SK-N-SH treated with all-trans-retinoic acid at 6 μM for 48 hours (cell line): ENCODE measurements around the gene NOX5.

ENCODE experiments used
- ATAC-seq: fragments of 200-7000 bp; cut with Tn5 transposase; 3 replicates; pipeline ENCODE4 v1.9.1; 2020; ENCODE audit warnings: mild to moderate bottlenecking, moderate library complexity
- ARNTL ChIP-seq: fragments of 450-650 bp; formaldehyde crosslinking; IDR thresholded peaks from 2 replicates; pipeline ENCODE4 v1.5.0; 2020; ENCODE audit warnings: low read depth, mild to moderate bottlenecking, moderate library complexity, borderline replicate concordance
- BACH2 ChIP-seq: fragments of 250-450 bp; sonication (Bioruptor Pico); IDR thresholded peaks from 2 replicates; pipeline ENCODE4 v1.9.0; 2021; ENCODE audit warnings: mild to moderate bottlenecking, borderline replicate concordance
- CSDC2 ChIP-seq: fragments of 250-450 bp; sonication (Bioruptor Pico); IDR thresholded peaks from 2 replicates; pipeline ENCODE4 v1.5.0; 2020; ENCODE audit warnings: mild to moderate bottlenecking, moderate library complexity
- ESRRG ChIP-seq: fragments of 250-450 bp; sonication (Bioruptor Pico); IDR thresholded peaks from 2 replicates; pipeline ENCODE4 v1.6.1; 2021; ENCODE audit warnings: mild to moderate bottlenecking
- GLIS3 ChIP-seq: fragments of 250-450 bp; sonication (Bioruptor Pico); IDR thresholded peaks from 2 replicates; pipeline ENCODE4 v1.5.0; 2020; ENCODE audit warnings: mild to moderate bottlenecking, moderate library complexity
- ISL1 ChIP-seq: fragments of 250-450 bp; sonication (Bioruptor Pico); IDR thresholded peaks from 2 replicates; pipeline ENCODE4 v2.1.2; 2022; ENCODE audit warnings: mild to moderate bottlenecking, moderate library complexity
- OSR1 ChIP-seq: fragments of 250-450 bp; sonication (Bioruptor Pico); IDR thresholded peaks from 2 replicates; pipeline ENCODE4 v1.8.0; 2022; ENCODE audit warnings: moderate library complexity, mild to moderate bottlenecking, inconsistent platforms
- PPARA ChIP-seq: fragments of 250-450 bp; sonication (Bioruptor Pico); IDR thresholded peaks from 2 replicates; pipeline ENCODE4 v1.5.0; 2020; ENCODE audit warnings: mild to moderate bottlenecking, borderline replicate concordance
- RARB ChIP-seq: fragments of 250-450 bp; sonication (Bioruptor Pico); IDR thresholded peaks from 2 replicates; pipeline ENCODE4 v1.8.0; 2021; ENCODE audit warnings: mild to moderate bottlenecking, moderate library complexity
- SNAI2 ChIP-seq: fragments of 250-450 bp; sonication (Bioruptor Pico); IDR thresholded peaks from 2 replicates; pipeline ENCODE4 v1.5.0; 2020; ENCODE audit warnings: mild to moderate bottlenecking, moderate library complexity
- TCF4 ChIP-seq: fragments of 250-450 bp; sonication (Bioruptor Pico); IDR thresholded peaks from 2 replicates; pipeline ENCODE4 v1.8.0; 2021; ENCODE audit warnings: mild to moderate bottlenecking, moderate library complexity, borderline replicate concordance
- TOX ChIP-seq: fragments of 250-450 bp; sonication (Bioruptor Pico); IDR thresholded peaks from 2 replicates; pipeline ENCODE4 v1.8.0; 2021; ENCODE audit warnings: mild to moderate bottlenecking, moderate library complexity, borderline replicate concordance
- ZC3H10 ChIP-seq: fragments of 250-450 bp; sonication (Bioruptor Pico); IDR thresholded peaks from 2 replicates; pipeline ENCODE4 v1.5.1; 2021; ENCODE audit warnings: mild to moderate bottlenecking, moderate library complexity
- ZFP3 ChIP-seq: fragments of 250-450 bp; sonication (Bioruptor Pico); IDR thresholded peaks from 2 replicates; pipeline ENCODE4 v1.5.0; 2020; ENCODE audit warnings: mild to moderate bottlenecking, moderate library complexity
- ZFP30 ChIP-seq: fragments of 450-650 bp; formaldehyde crosslinking; IDR thresholded peaks from 2 replicates; pipeline ENCODE4 v1.5.0; 2022; ENCODE audit warnings: mild to moderate bottlenecking, moderate library complexity
- ZNF565 ChIP-seq: fragments of 450-650 bp; formaldehyde crosslinking; conservative IDR thresholded peaks from 2 replicates; pipeline ENCODE4 v1.5.0; 2020; ENCODE audit warnings: low read depth, mild to moderate bottlenecking, moderate library complexity
- ZNF70 ChIP-seq: fragments of 450-650 bp; formaldehyde crosslinking; IDR thresholded peaks from 2 replicates; pipeline ENCODE4 v1.5.0; 2020; ENCODE audit warnings: mild to moderate bottlenecking, moderate library complexity
- ZNF8 ChIP-seq: fragments of 450-650 bp; formaldehyde crosslinking; IDR thresholded peaks from 2 replicates; pipeline ENCODE4 v1.5.0; 2020; ENCODE audit warnings: mild to moderate bottlenecking, moderate library complexity
- TF ChIP-seq, protein P1 (sequence below): fragments of 250-450 bp; sonication (Bioruptor Pico); IDR thresholded peaks from 2 replicates; pipeline ENCODE4 v1.8.0; 2021; ENCODE audit warnings: low read depth, mild to moderate bottlenecking, moderate library complexity, borderline replicate concordance
- TF ChIP-seq, protein P2 (sequence below): fragments of 250-450 bp; sonication (Bioruptor Pico); IDR thresholded peaks from 2 replicates; pipeline ENCODE4 v1.8.0; 2020; ENCODE audit warnings: mild to moderate bottlenecking, moderate library complexity, borderline replicate concordance
- TF ChIP-seq, protein P3 (sequence below): fragments of 250-450 bp; sonication (Bioruptor Pico); IDR thresholded peaks from 2 replicates; pipeline ENCODE4 v1.5.1; 2021; ENCODE audit warnings: mild to moderate bottlenecking, moderate library complexity
- TF ChIP-seq, protein P4 (sequence below): fragments of 250-450 bp; sonication (Bioruptor Pico); IDR thresholded peaks from 2 replicates; pipeline ENCODE4 v1.5.1; 2020; ENCODE audit warnings: low read depth, mild to moderate bottlenecking, moderate library complexity

The NOX5 gene

DNA sequence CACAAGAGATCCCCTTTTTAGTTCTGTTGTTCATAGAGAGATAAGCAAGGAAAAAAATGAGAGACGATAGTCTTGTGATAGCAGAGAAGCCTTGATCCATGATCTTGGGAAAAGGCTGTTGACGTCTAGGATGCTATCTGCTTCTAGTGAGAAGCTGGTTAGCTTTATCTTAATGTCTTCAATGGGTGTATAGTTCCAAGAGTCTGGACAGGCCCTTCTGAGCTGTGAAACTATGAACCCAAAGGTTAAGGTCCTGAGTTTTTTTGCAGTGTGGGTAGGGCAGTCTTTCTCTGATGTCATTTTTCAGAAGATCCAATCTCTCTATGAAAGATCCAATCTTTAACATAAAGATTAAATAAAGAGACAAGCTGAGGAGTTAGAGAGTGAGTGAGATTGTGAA, 10.5 kb upstream of the NOX5 start:
- no peak for ATAC-seq
- TF ChIP-seq, protein P1, sequence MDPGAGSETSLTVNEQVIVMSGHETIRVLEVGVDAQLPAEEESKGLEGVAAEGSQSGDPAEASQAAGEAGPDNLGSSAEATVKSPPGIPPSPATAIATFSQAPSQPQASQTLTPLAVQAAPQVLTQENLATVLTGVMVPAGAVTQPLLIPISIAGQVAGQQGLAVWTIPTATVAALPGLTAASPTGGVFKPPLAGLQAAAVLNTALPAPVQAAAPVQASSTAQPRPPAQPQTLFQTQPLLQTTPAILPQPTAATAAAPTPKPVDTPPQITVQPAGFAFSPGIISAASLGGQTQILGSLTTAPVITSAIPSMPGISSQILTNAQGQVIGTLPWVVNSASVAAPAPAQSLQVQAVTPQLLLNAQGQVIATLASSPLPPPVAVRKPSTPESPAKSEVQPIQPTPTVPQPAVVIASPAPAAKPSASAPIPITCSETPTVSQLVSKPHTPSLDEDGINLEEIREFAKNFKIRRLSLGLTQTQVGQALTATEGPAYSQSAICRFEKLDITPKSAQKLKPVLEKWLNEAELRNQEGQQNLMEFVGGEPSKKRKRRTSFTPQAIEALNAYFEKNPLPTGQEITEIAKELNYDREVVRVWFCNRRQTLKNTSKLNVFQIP = no peak
- TF ChIP-seq ZNF70 (CRISPR knock-in tag) (no peak), ARNTL (CRISPR knock-in tag) (no peak), OSR1 (CRISPR knock-in tag) (no peak), ZFP3 (no peak), TOX (CRISPR knock-in tag) (no peak), ZFP30 (CRISPR knock-in tag) (no peak), GLIS3 (no peak), CSDC2 (CRISPR knock-in tag) (no peak), ZNF8 (CRISPR knock-in tag) (no peak), ZNF565 (CRISPR knock-in tag) (no peak), BACH2 (CRISPR knock-in tag) (no peak), TCF4 (CRISPR knock-in tag) (no peak)
- TF ChIP-seq, protein P2, sequence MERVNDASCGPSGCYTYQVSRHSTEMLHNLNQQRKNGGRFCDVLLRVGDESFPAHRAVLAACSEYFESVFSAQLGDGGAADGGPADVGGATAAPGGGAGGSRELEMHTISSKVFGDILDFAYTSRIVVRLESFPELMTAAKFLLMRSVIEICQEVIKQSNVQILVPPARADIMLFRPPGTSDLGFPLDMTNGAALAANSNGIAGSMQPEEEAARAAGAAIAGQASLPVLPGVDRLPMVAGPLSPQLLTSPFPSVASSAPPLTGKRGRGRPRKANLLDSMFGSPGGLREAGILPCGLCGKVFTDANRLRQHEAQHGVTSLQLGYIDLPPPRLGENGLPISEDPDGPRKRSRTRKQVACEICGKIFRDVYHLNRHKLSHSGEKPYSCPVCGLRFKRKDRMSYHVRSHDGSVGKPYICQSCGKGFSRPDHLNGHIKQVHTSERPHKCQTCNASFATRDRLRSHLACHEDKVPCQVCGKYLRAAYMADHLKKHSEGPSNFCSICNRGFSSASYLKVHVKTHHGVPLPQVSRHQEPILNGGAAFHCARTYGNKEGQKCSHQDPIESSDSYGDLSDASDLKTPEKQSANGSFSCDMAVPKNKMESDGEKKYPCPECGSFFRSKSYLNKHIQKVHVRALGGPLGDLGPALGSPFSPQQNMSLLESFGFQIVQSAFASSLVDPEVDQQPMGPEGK (CRISPR knock-in tag) = no peak

DNA sequence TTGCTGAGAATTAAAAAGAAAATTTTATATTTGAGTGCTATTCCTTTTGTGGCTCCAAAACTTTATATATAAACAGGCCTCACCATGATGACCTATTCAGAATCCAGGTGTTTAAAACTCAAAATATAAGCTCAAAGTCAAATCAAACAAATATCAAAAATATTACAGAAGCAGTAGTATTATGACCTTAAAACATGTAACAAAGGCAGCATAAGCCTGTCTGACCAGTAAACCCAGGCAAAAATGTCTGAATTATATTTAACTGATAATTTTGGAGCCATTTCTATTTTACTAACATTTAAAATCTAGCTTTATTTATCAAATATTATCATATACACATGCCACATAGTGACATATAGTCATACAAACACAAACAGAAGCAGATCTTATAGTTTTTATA, 6.4 kb upstream of the NOX5 start:
- ATAC-seq = no peak
- no peak for TF ChIP-seq PPARA (CRISPR knock-in tag)
- TF ChIP-seq, protein P1 = no peak
- no peak for TF ChIP-seq CSDC2 (CRISPR knock-in tag)
- no peak for TF ChIP-seq OSR1 (CRISPR knock-in tag)
- TF ChIP-seq TCF4 (CRISPR knock-in tag) = no peak
- TF ChIP-seq ZFP3 = no peak
- TF ChIP-seq, protein P2 (CRISPR knock-in tag) = no peak
- no peak for TF ChIP-seq SNAI2 (CRISPR knock-in tag)
- TF ChIP-seq GLIS3 = no peak
- no peak for TF ChIP-seq ZC3H10 (CRISPR knock-in tag)
- TF ChIP-seq ARNTL (CRISPR knock-in tag) = no peak
- TF ChIP-seq, protein P3, sequence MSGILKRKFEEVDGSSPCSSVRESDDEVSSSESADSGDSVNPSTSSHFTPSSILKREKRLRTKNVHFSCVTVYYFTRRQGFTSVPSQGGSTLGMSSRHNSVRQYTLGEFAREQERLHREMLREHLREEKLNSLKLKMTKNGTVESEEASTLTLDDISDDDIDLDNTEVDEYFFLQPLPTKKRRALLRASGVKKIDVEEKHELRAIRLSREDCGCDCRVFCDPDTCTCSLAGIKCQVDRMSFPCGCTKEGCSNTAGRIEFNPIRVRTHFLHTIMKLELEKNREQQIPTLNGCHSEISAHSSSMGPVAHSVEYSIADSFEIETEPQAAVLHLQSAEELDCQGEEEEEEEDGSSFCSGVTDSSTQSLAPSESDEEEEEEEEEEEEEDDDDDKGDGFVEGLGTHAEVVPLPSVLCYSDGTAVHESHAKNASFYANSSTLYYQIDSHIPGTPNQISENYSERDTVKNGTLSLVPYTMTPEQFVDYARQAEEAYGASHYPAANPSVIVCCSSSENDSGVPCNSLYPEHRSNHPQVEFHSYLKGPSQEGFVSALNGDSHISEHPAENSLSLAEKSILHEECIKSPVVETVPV (CRISPR knock-in tag) = no peak
- no peak for TF ChIP-seq BACH2 (CRISPR knock-in tag)
- no peak for TF ChIP-seq ZNF70 (CRISPR knock-in tag)
- TF ChIP-seq, all 23 proteins: peak for 0

DNA sequence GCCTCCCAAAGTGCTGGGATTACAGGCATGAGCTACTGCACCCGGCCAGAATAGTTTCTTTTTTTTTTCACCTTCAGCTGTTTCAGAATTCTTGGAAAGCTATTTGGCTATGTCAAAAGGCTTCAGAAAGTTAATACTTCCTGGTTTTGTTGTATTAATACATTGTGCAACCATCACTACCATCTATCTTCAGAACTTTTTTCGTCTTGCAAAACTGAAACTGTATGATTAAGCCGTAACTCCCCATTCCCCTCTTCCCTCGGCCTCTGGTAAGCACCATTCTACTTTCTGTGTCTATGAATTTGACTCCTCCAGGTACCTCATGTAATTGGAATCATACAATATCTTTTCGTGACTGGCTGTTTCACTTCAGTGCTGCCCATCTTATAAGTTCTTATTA, 5.2 kb upstream of the NOX5 start:
- TF ChIP-seq TOX (CRISPR knock-in tag) (no peak), ZNF70 (CRISPR knock-in tag) (no peak), CSDC2 (CRISPR knock-in tag) (no peak), TCF4 (CRISPR knock-in tag) (no peak), ZFP30 (CRISPR knock-in tag) (no peak), SNAI2 (CRISPR knock-in tag) (no peak), GLIS3 (no peak), RARB (CRISPR knock-in tag) (no peak), ISL1 (CRISPR knock-in tag) (no peak), ZC3H10 (CRISPR knock-in tag) (no peak), ARNTL (CRISPR knock-in tag) (no peak), ZFP3 (no peak), ESRRG (CRISPR knock-in tag) (no peak), ZNF8 (CRISPR knock-in tag) (no peak), OSR1 (CRISPR knock-in tag) (no peak), ZNF565 (CRISPR knock-in tag) (no peak)
- TF ChIP-seq, protein P2 (CRISPR knock-in tag) = no peak
- TF ChIP-seq, protein P4, sequence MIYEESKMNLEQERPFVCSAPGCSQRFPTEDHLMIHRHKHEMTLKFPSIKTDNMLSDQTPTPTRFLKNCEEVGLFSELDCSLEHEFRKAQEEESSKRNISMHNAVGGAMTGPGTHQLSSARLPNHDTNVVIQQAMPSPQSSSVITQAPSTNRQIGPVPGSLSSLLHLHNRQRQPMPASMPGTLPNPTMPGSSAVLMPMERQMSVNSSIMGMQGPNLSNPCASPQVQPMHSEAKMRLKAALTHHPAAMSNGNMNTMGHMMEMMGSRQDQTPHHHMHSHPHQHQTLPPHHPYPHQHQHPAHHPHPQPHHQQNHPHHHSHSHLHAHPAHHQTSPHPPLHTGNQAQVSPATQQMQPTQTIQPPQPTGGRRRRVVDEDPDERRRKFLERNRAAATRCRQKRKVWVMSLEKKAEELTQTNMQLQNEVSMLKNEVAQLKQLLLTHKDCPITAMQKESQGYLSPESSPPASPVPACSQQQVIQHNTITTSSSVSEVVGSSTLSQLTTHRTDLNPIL = no peak
- no peak for ATAC-seq
